Globus pallidus (tissue), 1 donor: Measurements from ENCODE around the gene NRG2.

ENCODE experiments used
- DNase-seq: peaks from one replicate; pipeline ENCODE4 v3.0.0-alpha.2; 2015; ENCODE audit warnings: low spot score

Gene NRG2

GRCh38 chr5:140041099-140041491 is 2.0 kb downstream of the NRG2 start:
- DNase-seq: peak; percentile 41

- peak; percentile 31 for DNase-seq
Observed at GRCh38 chr5:140040358-140040757, 2.7 kb downstream of the NRG2 start.

DNA sequence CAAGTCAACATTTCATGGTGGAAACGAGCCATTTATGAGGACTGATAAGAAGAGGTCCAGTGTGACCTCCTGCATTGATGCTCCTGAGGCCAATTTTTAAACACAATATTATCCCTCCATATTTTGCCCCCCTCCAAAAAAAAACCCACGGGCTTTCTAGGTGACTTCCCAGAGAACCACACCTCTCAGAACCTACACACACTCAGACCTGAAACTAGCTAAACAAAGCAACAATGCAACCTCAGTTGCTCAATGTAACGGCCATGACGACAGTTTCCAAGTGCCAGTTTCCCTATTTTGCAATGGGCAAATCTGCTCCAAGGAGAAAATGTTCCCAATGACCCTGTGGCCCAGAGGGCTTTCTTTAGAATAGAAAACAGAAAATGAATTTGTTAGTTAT is 3.5 kb downstream of the NRG2 start:
- peak; percentile 33 for DNase-seq

DNA sequence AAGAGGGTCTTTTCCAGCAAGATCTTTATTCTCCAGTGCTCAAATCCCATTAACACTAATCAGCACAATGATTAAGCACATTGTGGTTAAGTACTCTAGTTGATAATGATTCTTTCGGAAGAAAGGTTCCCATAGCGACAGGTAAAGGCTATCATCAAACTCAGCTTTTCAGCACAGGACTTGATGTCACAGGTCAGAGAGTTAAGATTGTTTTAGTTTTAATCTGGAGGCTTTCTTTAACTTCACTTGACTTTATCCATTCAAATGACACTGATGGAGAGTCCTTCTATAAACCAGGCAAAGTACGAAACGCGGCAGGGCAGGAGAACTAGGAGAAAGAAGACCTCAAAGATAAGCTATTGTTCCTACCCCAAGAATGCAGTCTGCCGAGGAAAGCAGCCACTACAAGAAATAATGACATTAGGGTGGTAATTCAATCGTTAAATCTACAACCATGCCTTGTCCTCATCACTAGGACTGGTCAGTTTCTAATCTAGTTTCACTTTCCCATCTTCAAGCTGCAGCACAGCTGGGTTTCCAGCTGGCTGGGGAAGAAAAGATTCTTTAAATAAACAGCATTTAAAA is 4.6 kb downstream of the NRG2 start:
- DNase-seq: peak; percentile 51

DNA sequence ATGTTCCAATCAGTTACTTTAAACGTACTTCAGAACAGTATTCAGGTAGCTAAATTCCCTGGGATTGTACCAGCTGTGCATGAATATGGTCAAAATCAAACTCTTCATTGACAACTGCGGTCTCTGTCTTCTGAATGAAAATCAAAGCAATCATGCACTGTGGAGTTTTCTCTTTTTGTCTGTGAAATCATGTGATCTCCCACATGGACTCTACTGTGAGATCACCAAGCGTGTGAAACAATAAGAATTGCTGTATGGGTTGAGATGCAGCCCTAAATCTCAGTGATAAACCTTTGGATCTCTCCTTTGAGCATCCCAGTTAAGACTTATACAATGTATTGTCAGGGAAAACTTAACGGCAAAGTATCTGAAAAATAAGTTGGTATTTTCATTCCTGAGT is 6.1 kb downstream of the NRG2 start:
- DNase-seq: peak; percentile 69

- no peak for DNase-seq
Observed at GRCh38 chr5:140035881-140036280, 7.2 kb downstream of the NRG2 start.

GRCh38 chr5:140033037-140033760 is 9.9 kb downstream of the NRG2 start:
- DNase-seq: no peak

- no peak for DNase-seq
Observed at GRCh38 chr5:140032296-140032695, 10.8 kb downstream of the NRG2 start.

DNA sequence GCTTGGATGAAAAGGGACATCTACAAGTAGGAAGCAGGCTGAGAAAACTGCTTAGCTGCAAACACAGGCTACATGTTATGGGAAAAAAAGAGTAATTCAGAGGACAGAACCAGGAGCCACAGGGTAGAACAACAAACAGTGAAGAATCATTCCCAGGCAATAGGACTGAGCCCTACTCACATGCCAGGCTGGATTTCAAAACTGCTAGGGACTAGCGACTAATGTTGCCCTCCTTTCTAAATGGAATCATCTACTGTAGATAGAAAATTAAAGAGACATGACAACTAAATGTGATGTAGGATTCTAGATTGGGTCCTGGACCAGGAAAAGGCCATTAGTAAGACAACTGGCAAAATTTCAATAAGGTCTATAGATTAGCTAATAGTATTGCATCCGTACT is 15.3 kb downstream of the NRG2 start:
- DNase-seq: no peak

GRCh38 chr5:140025736-140026135 is 17.4 kb downstream of the NRG2 start:
- DNase-seq: no peak

GRCh38 chr5:140024928-140025327 is 18.2 kb downstream of the NRG2 start:
- no peak for DNase-seq

GRCh38 chr5:140023611-140024191 is 19.4 kb downstream of the NRG2 start:
- no peak for DNase-seq

DNA sequence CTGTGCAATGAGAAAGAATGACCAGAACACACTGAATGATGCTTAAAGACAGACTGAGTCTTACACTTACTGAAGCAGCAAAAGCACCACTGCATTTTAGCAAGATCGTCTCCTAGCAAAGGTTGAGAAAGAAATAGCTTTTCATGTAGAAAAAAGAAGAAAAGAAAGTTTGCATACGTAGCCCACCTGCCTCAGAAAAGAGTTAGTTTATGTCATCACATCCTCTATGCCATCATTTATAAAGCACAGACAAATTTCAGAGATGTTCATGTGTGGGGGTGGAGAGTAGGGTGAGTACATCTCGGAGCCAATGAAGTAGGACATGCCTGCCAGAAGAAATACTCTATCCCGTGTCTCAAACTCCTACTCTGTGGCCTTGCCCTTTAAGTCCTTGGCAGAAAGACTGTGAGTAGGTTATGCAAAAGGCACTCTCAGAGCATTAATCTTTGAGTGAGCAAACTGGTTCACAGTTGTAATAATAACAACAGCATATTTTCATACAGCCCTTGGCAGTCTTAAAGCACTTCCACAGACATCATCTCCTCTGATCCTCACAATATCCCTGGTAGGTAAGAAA is 22.4 kb downstream of the NRG2 start:
- no peak for DNase-seq

DNA sequence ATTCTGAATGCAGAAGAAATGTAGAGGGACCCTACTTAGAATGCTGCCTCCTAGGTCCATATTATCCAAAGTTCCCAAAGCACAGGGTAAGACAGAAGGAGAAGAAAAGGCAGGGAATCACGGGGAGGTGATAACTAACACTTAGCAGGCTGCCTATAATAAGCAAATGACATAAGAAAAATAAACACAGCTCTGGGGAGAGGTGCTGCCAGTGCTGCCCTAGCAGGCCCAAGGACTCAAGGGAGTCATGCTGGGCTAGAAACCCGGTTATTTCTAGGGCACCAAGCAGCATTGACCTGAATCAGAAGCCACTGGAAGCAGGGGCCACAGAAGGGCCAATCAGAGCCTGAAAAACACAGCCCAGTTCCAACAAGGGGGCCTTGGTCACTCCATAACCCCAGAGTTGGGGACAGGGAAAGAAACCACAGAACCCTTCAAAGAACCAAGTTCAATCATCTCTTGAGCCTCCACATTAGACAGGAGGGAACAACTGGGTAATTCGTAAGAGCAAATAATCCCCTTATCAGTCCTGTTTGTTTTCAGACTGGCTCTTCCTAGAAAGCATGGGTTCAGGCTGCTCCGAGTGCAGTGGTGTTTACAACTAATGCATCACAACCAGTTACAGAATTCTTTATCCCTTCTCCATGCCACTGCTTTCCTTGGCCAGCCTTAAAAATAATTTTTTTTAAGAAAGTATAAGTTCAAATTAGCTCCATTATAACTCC is 24.0 kb downstream of the NRG2 start:
- no peak for DNase-seq

GRCh38 chr5:140018517-140018916 is 24.6 kb downstream of the NRG2 start:
- no peak for DNase-seq

DNA sequence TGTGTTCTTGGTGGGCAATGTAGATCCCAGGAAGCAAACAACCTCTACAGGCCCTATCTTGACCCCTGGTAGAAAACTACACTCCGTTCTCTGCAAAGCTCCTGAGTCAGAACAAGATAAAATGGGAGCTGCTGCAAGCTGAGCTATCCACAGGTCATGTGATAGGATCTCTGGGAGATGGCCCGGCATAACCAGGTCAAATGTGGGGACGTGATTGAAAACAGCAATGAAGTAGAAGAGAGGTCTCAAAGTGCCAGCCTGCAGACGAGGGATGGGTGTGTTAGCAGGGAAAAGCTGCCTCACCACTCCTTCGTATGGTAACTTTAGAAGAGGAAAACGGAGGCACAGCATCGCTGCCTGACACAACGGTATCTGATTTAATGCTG is 25.0 kb downstream of the NRG2 start:
- no peak for DNase-seq

DNA sequence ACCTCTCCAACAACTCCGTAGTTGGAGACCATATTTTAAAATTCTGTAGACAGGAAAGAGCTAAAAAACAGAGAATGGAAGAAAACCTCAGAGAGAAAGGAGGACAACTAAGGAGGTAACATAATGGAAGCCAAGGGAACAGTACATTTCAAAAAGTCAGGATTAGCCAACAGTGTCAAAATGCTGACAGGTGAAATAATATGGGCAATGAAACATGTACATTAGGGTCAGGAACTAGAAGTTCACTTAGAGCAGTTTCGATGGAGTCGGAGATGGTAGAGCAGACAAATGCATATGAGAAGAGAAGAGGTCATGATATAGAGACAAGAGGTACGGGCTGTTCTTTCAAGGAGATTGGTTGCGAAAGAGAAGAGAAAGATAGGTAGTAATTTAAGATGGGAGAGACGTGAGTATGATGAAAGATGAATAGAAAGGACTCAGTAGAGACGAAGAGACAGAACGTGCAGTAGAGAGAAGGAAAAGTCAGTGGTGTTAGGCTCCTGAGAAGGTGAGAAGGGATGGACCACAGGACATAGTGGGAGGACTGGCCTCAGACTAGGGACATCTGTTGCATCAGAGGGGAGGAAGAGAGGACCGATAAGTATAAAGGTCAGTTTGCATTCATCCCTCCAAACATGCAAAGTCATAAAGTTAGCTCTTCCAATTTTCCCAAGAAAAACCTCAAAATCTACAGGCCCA is 25.6 kb downstream of the NRG2 start:
- DNase-seq: no peak

- no peak for DNase-seq
Observed at GRCh38 chr5:140015706-140016105, 27.4 kb downstream of the NRG2 start.

DNA sequence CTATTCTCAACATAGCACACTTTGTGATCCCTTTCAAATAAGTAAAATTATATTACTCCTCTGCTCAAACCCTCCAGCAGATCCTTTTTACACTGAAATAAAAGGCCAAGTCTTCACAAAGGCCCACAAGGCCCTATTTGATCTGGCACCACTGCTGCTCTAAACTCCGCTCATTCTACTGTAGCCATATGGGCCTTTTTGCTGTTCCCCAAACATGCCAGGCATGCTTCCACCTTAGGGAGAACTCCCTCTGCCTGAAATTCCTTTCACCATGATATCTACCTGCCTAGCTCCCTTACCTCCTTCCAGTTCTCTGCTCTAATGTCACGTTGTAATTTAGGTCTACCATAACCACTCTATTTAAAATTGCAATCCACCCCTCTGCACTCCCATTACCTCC is 28.3 kb downstream of the NRG2 start:
- DNase-seq: no peak

GRCh38 chr5:140013536-140013935 is 29.6 kb downstream of the NRG2 start:
- no peak for DNase-seq

DNA sequence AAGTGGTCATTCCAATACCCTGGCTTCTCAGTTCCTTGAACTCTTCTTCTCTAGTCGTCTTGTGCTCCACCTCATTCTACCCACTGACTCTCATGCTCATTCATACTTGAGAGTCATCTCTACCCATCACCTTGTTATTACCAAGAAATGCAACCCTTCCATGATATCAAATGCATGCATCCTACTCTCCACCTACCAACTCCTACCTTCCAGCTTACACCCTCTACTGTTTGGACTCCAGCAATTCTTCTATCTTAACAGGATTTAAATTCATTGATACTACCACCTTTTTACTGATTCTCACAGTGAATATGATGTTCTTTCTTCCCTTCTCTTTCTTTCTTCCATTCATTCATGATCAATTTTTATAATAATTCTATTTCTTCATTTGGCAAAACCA is 30.7 kb downstream of the NRG2 start:
- no peak for DNase-seq

DNA sequence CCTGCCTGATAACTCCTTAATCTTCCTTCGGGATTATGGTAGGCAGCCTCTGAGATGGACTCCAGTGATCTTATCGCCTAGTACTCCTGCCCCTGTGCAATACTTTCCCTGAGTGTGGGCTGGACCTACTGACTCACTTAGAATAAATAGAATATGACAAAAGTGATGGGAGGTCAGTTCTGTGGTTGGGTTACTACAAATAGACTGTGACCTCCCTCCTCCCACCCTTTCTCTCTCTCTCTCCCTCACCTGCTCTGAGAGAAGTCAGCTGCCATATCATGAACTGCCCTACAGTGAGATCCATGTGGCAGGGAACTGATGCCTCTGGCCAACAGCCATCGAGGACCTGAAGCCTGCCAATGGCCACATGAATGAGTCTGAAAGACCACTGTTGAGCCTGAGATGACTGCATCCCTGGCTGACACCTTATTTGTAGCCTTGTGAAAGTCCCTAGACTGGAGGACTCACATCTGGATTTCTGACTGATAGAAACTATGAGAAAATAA is 31.7 kb downstream of the NRG2 start:
- no peak for DNase-seq
